K562 (cell line): Measurements from ENCODE around the gene PPP1R3G. TPM values are rescaled to one million over a fixed set of nuclear protein-coding genes. Genes with fewer than 3 reads are reported as not detected.

Experiments
- BACH1 ChIP-seq: fragments of 200-800 bp; sonication (Bioruptor generic); IDR thresholded peaks from 2 replicates; pipeline ENCODE4 v1.6.1; 2016; ENCODE audit warnings: missing genetic modification characterization, missing compliant biosample characterization
- CBFA2T2 ChIP-seq: fragments of 450-650 bp; conservative IDR thresholded peaks from 2 replicates; pipeline ENCODE4 v1.6.1; 2017; ENCODE audit warnings: mild to moderate bottlenecking
- HIVEP1 ChIP-seq: fragments of 250-450 bp; sonication (Bioruptor Pico); IDR thresholded peaks from 2 replicates; pipeline ENCODE4 v1.4.0; 2020; ENCODE audit warnings: mild to moderate bottlenecking
- JUND ChIP-seq, 2 experiments: IDR thresholded peaks; 2 replicates in 1 of 2; 3 replicates in 1 of 2; pipeline ENCODE4 v1.6.1; 2011; ENCODE audit warnings: borderline replicate concordance in 2 of 2, low read depth in 2 of 2, low read length in 2 of 2, improper control_type of control experiment in 1 of 2, missing biosample characterization in 1 of 2, missing genetic modification characterization in 1 of 2, missing genetic modification reagents in 1 of 2
- MYC ChIP-seq, 2 experiments: fragments of 250-450 bp in 1 of 2; sonication (Bioruptor Pico) in 1 of 2; IDR thresholded peaks; 2 replicates each; pipeline versions ENCODE4 v1.5.1 to v1.6.1; 2012 to 2021; ENCODE audit warnings: low read depth in 2 of 2, borderline replicate concordance in 1 of 2, improper control_type of control experiment in 1 of 2, low read length in 1 of 2, mild to moderate bottlenecking in 1 of 2, moderate library complexity in 1 of 2
- PPARD ChIP-seq: fragments of 250-450 bp; sonication (Bioruptor Pico); IDR thresholded peaks from 2 replicates; pipeline ENCODE4 v1.8.0; 2022; ENCODE audit warnings: inconsistent platforms, mild to moderate bottlenecking, moderate library complexity
- RREB1 ChIP-seq: fragments of 250-450 bp; sonication (Bioruptor Pico); IDR thresholded peaks from 2 replicates; pipeline ENCODE4 v1.4.0; 2020
- SIRT6 ChIP-seq: IDR thresholded peaks from one replicate; pipeline ENCODE4 v1.6.1; 2012; ENCODE audit warnings: low read depth, mild to moderate bottlenecking, control low read depth, inconsistent platforms, low read length, moderate library complexity
- TBL1XR1 ChIP-seq, 2 experiments: IDR thresholded peaks; 2 replicates each; pipeline ENCODE4 v1.6.1; 2012; ENCODE audit warnings: improper control_type of control experiment in 2 of 2, low read length in 2 of 2, mild to moderate bottlenecking in 1 of 2
- ZNF134 ChIP-seq: fragments of 250-450 bp; sonication (Bioruptor Pico); conservative IDR thresholded peaks from 2 replicates; pipeline ENCODE4 v1.4.0; 2020
- polyA plus RNA-seq, 8 experiments: library from polyadenylated mRNA; depleted of rRNA in 4 of 8; stranded (reverse) in 5 of 8; unstranded in 3 of 8; fragments of >200 nt; fragmentation: Nextera tagmentation in 2 of 8; fragmentation: Illumina TruSeq in 1 of 8; extraction: Ambion mirVana in 2 of 8; extraction: Trizol in 1 of 8; gene quantifications; 2 replicates each; pipeline versions ENCODE4 v1.2.1 to v1.2.3, GENCODE V29; 2011 to 2014; ENCODE audit warnings: inconsistent platforms in 1 of 8, missing spikeins in 1 of 8
- total RNA-seq, 7 experiments: library from RNA; depleted of rRNA in 6 of 7; stranded (reverse); fragments of >200 nt in 6 of 7; fragmentation: Illumina TruSeq in 2 of 7; extraction: Trizol in 2 of 7; gene quantifications; 2 replicates each; pipeline versions ENCODE4 v1.2.1 to v1.2.3, GENCODE V29; 2011 to 2021; ENCODE audit warnings: low replicate concordance in 1 of 7
- TF ChIP-seq, protein P1 (sequence below): fragments of 450-650 bp; conservative IDR thresholded peaks from 2 replicates; pipeline ENCODE4 v1.6.1; 2016; ENCODE audit warnings: missing genetic modification characterization, low read depth, mild to moderate bottlenecking, missing compliant biosample characterization, moderate library complexity

The PPP1R3G gene
- total and polyA plus RNA-seq, 9 of the 15 experiments (the other 6 are each of a cell fraction or from before 2014, with no cell fraction given) = 0.01 to 0.13 (median 0.01) TPM; not detected in 4

DNA sequence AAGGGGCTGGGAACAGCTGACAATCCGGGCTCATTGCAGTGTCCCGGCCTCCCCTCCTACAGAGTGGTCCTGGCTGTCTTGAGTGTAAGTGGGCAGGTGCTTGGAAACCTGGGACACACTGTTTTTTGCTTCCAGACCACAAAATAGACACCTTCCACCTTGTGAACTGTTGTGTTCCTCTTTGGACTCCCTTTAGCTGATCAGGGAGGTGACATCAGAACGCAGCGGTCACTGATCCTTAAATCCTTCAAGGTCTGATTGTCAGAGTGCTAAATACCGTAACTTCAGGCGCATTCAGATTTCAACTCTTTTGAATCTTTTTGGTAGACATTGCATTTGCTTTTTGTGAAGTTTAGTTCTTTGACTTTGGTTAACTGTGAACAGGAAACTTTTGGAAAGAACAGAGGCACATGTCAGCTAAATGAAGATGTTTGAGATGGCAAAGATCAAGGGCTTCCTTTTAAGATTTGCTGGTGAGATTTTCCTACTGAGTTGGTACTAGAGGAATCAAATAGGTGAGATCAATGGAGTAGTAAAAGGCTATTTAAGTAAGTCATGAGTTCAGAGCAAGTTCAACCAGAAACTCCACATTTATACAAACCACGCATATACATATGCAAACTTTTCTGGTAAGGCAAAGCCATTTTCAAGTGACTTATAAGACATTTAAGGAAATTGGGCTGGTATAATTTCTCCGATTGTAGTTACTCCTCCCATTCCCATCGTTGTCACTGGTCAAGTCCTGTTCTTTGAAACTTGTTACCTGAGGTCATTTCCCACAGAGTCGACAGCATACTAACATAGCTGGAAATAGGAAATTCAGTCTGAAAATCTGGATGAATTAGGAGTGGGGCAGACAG is 6.3 kb downstream of the PPP1R3G start (continued):
- no peak for TF ChIP-seq RREB1 (CRISPR knock-in tag)
- TF ChIP-seq PPARD = no peak
- no peak for TF ChIP-seq MYC (IDR thresholded peaks at IDR 0.05; ENCODE audit: low read depth, low read length)
- no peak for TF ChIP-seq MYC (CRISPR knock-in tag; IDR thresholded peaks at IDR 0.05; ENCODE audit: borderline replicate concordance, low read depth)
- TF ChIP-seq BACH1 (tag) = no peak
- TF ChIP-seq TBL1XR1 (IDR thresholded peaks at IDR 0.05; ENCODE audit: low read length in 2 of 2) = no peak
- no peak for TF ChIP-seq ZNF134 (CRISPR knock-in tag)
- TF ChIP-seq HIVEP1 = no peak
- TF ChIP-seq JUND (IDR thresholded peaks at IDR 0.05; ENCODE audit: borderline replicate concordance, low read depth, low read length) = no peak
- TF ChIP-seq JUND (tag; IDR thresholded peaks at IDR 0.05; ENCODE audit: borderline replicate concordance, low read depth, low read length) = no peak
- TF ChIP-seq SIRT6 = no peak
- no peak for TF ChIP-seq CBFA2T2
- TF ChIP-seq, protein P1, sequence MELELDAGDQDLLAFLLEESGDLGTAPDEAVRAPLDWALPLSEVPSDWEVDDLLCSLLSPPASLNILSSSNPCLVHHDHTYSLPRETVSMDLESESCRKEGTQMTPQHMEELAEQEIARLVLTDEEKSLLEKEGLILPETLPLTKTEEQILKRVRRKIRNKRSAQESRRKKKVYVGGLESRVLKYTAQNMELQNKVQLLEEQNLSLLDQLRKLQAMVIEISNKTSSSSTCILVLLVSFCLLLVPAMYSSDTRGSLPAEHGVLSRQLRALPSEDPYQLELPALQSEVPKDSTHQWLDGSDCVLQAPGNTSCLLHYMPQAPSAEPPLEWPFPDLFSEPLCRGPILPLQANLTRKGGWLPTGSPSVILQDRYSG (tag) = no peak
